Measurements from ENCODE around the gene MOGAT2.

Gene MOGAT2

DNA sequence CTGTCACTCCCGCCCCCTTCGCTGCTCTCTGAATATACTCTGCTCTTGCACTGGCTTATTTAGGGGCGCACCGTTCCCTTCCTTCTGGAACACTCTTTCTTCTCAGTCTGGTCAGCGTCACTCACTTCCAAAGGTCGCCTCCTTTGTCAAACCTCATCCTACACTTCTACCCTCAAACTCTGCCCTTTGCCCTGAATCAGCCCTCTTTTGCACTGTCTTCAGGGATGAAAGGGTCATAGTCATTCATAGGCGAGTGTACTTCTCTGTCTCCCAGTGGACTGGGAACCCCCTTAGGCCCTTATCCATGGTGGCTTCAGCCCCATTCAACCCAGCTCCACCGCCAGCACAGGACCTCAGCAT is 15.4 kb downstream of the MOGAT2 start:
- Histone ChIP-seq H3K4me2 (ENCODE audit: low read length) (no peak overlapping the region), H3K27ac (ENCODE audit: low read depth, low read length) (no peak overlapping the region), H2AK5ac (ENCODE audit: low read length) (no peak overlapping the region), H2BK120ac (ENCODE audit: low read depth, low read length) (no peak overlapping the region), H2BK15ac (replicated peaks; ENCODE audit: low read depth) (no peak overlapping the region), H3K18ac (ENCODE audit: low read length) (no peak overlapping the region), H3K9ac (ENCODE audit: low read length) (no peak overlapping the region), H3K23ac (ENCODE audit: low read length) (no peak overlapping the region), H4K5ac (ENCODE audit: low read length) (no peak overlapping the region), H4K8ac (ENCODE audit: low read depth, low read length) (no peak overlapping the region), H3K79me1 (ENCODE audit: low read length) (no peaks in the 10 kb centered on the region), H3K4me3 (ENCODE audit: low read length) (no peak overlapping the region), H3K79me2 (ENCODE audit: control insufficient read depth, insufficient read depth, low read length) (no peaks in the 10 kb centered on the region), H2BK5ac (ENCODE audit: low read length) (no peak overlapping the region), H3K56ac (ENCODE audit: low read length) (no peak overlapping the region), H3K4ac (ENCODE audit: low read depth, low read length) (no peak overlapping the region), H3K27me3 (ENCODE audit: insufficient read depth, low read length, poor library complexity) (no peaks in the 10 kb centered on the region), H3K4me1 (ENCODE audit: control insufficient read depth, low read depth, low read length) (no peaks in the 10 kb centered on the region), H3K36me3 (ENCODE audit: control insufficient read depth, insufficient read depth, low read length) (no peaks in the 10 kb centered on the region)
- WGBS (ENCODE audit: extremely low coverage, insufficient coverage, low lambda C conversion rate) = no CpG with 5 or more reads among the region's 8 CpGs
- DNase-seq = no peak

DNA sequence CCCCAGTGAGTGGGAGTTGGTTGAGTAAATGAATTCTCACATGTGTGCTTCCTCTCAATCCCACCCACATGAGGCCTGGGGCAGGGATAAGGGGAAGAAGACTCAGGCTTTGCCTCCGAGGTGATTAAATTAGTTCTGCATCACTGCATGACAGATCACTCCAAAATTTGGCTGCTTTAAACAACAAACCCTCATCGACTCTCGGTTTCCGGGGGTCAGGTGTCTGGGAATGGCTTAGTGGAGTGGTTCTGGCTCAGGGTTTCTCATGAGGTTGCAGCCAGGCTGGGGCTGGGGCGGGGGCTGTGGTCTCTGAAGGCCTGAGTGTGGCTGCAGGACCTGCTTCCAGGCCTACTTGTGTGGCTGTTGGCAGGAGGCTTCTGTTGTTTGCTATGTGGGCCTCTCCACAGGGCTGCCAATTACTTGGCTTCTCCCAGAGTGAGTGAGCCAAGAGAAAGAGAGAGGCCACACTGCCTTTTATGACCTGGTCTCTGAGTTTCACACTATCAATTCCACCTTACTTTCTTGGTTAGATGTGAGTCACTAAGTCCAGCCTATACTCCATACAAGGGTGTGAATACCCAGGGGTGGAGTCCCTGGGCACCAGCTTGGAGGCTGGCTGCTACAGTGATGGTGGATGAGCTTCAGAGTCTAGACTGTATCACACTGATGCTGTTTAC is 15.9 kb downstream of the MOGAT2 start:
- H4K8ac ChIP-seq (ENCODE audit: low read depth, low read length) = no peak overlapping the region
- H3K9ac ChIP-seq (ENCODE audit: low read length) = no peak overlapping the region
- no peaks in the 10 kb centered on the region for H3K79me1 ChIP-seq (ENCODE audit: low read length)
- no peak overlapping the region for H2BK5ac ChIP-seq (ENCODE audit: low read length)
- no peak overlapping the region for H3K23ac ChIP-seq (ENCODE audit: low read length)
- no peaks in the 10 kb centered on the region for H3K79me2 ChIP-seq (ENCODE audit: control insufficient read depth, insufficient read depth, low read length)
- H2BK15ac ChIP-seq (replicated peaks; ENCODE audit: low read depth) = no peak overlapping the region
- H3K4ac ChIP-seq (ENCODE audit: low read depth, low read length) = no peak overlapping the region
- DNase-seq = no peak
- no peak overlapping the region for H4K5ac ChIP-seq (ENCODE audit: low read length)
- no peak overlapping the region for H3K18ac ChIP-seq (ENCODE audit: low read length)
- no peak overlapping the region for H3K56ac ChIP-seq (ENCODE audit: low read length)
- no peaks in the 10 kb centered on the region for H3K36me3 ChIP-seq (ENCODE audit: control insufficient read depth, insufficient read depth, low read length)
- H3K4me3 ChIP-seq (ENCODE audit: low read length) = no peak overlapping the region
- H3K27ac ChIP-seq (ENCODE audit: low read depth, low read length) = no peak overlapping the region
- no peak overlapping the region for H2BK120ac ChIP-seq (ENCODE audit: low read depth, low read length)
- H3K4me1 ChIP-seq (ENCODE audit: control insufficient read depth, low read depth, low read length) = no peaks in the 10 kb centered on the region
- WGBS (ENCODE audit: extremely low coverage, insufficient coverage, low lambda C conversion rate) = no CpG with 5 or more reads among the region's 5 CpGs
- no peak overlapping the region for H3K4me2 ChIP-seq (ENCODE audit: low read length)
- no peak overlapping the region for H2AK5ac ChIP-seq (ENCODE audit: low read length)
- no peaks in the 10 kb centered on the region for H3K27me3 ChIP-seq (ENCODE audit: insufficient read depth, low read length, poor library complexity)

DNA sequence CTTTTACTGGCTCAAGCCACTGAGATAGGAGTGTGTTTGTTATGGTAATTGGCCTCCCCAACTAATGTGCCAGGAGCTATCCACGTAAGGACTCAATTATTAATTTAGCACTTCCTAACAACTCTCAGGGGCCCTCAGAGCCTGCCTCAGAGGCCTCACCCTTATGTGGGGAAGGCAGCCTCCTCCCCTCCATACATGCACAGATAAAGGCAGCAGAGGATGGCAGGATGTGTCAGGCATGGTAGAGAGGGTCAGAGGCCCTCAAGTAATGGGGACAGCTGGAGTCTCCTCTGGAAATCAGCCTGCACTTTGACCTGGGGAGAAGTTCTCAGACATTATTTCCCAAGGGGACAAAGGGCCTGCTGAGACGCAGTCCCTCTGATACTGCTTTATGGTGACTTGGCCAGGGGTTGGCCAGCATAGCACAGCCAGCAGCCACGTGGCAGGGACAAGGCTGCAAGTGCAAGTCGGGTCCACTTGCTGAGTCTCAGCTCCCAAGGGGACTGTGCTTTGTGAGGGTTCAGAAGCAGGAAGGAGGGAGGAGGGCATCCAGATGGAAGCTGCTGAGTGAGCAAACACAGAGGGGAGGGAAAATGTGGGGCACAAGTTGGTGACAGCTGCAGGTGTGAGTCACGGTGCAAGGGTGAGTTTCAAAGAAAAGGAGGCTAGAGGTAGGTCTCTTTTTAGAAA is 17.0 kb downstream of the MOGAT2 start:
- H3K4me1 ChIP-seq (ENCODE audit: control insufficient read depth, low read depth, low read length) = no peaks in the 10 kb centered on the region
- H3K18ac ChIP-seq (ENCODE audit: low read length) = no peak overlapping the region
- H3K56ac ChIP-seq (ENCODE audit: low read length) = no peak overlapping the region
- no peak overlapping the region for H3K9ac ChIP-seq (ENCODE audit: low read length)
- H3K4me2 ChIP-seq (ENCODE audit: low read length) = no peak overlapping the region
- H3K4ac ChIP-seq (ENCODE audit: low read depth, low read length) = no peak overlapping the region
- no peak overlapping the region for H3K27ac ChIP-seq (ENCODE audit: low read depth, low read length)
- H2AK5ac ChIP-seq (ENCODE audit: low read length) = no peak overlapping the region
- no peak overlapping the region for H2BK15ac ChIP-seq (replicated peaks; ENCODE audit: low read depth)
- H4K5ac ChIP-seq (ENCODE audit: low read length) = no peak overlapping the region
- no peak overlapping the region for H3K4me3 ChIP-seq (ENCODE audit: low read length)
- no peak overlapping the region for H4K8ac ChIP-seq (ENCODE audit: low read depth, low read length)
- H3K23ac ChIP-seq (ENCODE audit: low read length) = no peak overlapping the region
- no peaks in the 10 kb centered on the region for H3K79me2 ChIP-seq (ENCODE audit: control insufficient read depth, insufficient read depth, low read length)
- H3K27me3 ChIP-seq (ENCODE audit: insufficient read depth, low read length, poor library complexity) = no peaks in the 10 kb centered on the region
- H2BK5ac ChIP-seq (ENCODE audit: low read length) = no peak overlapping the region
- H2BK120ac ChIP-seq (ENCODE audit: low read depth, low read length) = no peak overlapping the region
- no peaks in the 10 kb centered on the region for H3K79me1 ChIP-seq (ENCODE audit: low read length)
- no peak for DNase-seq
- H3K36me3 ChIP-seq (ENCODE audit: control insufficient read depth, insufficient read depth, low read length) = no peaks in the 10 kb centered on the region
- no CpG with 5 or more reads among the region's 5 CpGs for WGBS (ENCODE audit: extremely low coverage, insufficient coverage, low lambda C conversion rate)

- Histone ChIP-seq H3K4me1 (ENCODE audit: control insufficient read depth, low read depth, low read length) (no peaks in the 10 kb centered on the region), H3K4me3 (ENCODE audit: low read length) (no peak overlapping the region), H3K27ac (ENCODE audit: low read depth, low read length) (no peak overlapping the region), H3K36me3 (ENCODE audit: control insufficient read depth, insufficient read depth, low read length) (no peaks in the 10 kb centered on the region), H2AK5ac (ENCODE audit: low read length) (no peak overlapping the region), H4K5ac (ENCODE audit: low read length) (no peak overlapping the region), H3K23ac (ENCODE audit: low read length) (no peak overlapping the region), H3K56ac (ENCODE audit: low read length) (no peak overlapping the region), H4K8ac (ENCODE audit: low read depth, low read length) (no peak overlapping the region), H3K79me2 (ENCODE audit: control insufficient read depth, insufficient read depth, low read length) (no peaks in the 10 kb centered on the region), H3K9ac (ENCODE audit: low read length) (no peak overlapping the region), H3K4me2 (ENCODE audit: low read length) (no peak overlapping the region), H2BK15ac (replicated peaks; ENCODE audit: low read depth) (no peak overlapping the region), H3K27me3 (ENCODE audit: insufficient read depth, low read length, poor library complexity) (no peaks in the 10 kb centered on the region), H3K4ac (ENCODE audit: low read depth, low read length) (no peak overlapping the region), H2BK120ac (ENCODE audit: low read depth, low read length) (no peak overlapping the region), H2BK5ac (ENCODE audit: low read length) (no peak overlapping the region), H3K18ac (ENCODE audit: low read length) (no peak overlapping the region), H3K79me1 (ENCODE audit: low read length) (no peaks in the 10 kb centered on the region)
- no peak for DNase-seq
- WGBS (ENCODE audit: extremely low coverage, insufficient coverage, low lambda C conversion rate) = no CpG with 5 or more reads among the region's 4 CpGs
Measured at GRCh38 chr11:75735181-75735845, 17.7 kb downstream of the MOGAT2 start.

DNA sequence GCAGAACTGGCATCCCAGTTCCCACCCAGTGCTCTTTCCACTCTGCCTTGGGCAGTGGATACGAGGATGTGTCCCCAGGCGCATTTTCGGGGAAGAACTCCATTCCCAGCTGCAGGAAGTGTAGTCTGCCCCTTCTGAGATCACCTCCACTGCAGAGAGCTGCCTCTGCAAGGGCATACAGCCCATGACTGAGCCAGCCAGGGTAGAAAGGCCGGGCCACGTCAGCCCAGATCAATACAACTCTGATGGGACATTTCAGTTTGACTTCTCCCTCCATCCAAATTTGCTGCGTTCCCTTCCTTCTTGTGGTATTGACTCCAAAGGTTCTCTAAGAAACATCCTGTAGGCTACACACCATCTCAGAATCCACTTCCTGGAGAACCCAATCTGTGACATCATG is 19.7 kb downstream of the MOGAT2 start:
- no peak for DNase-seq
- Histone ChIP-seq H3K79me1 (ENCODE audit: low read length) (no peaks in the 10 kb centered on the region), H3K79me2 (ENCODE audit: control insufficient read depth, insufficient read depth, low read length) (no peaks in the 10 kb centered on the region), H3K36me3 (ENCODE audit: control insufficient read depth, insufficient read depth, low read length) (no peaks in the 10 kb centered on the region), H2BK15ac (replicated peaks; ENCODE audit: low read depth) (no peak overlapping the region), H4K5ac (ENCODE audit: low read length) (no peak overlapping the region), H2BK120ac (ENCODE audit: low read depth, low read length) (no peak overlapping the region), H2AK5ac (ENCODE audit: low read length) (no peak overlapping the region), H3K56ac (ENCODE audit: low read length) (no peak overlapping the region), H3K4ac (ENCODE audit: low read depth, low read length) (no peak overlapping the region), H2BK5ac (ENCODE audit: low read length) (no peak overlapping the region), H3K23ac (ENCODE audit: low read length) (no peak overlapping the region), H3K27ac (ENCODE audit: low read depth, low read length) (no peak overlapping the region), H3K18ac (ENCODE audit: low read length) (no peak overlapping the region), H3K9ac (ENCODE audit: low read length) (no peak overlapping the region), H3K4me2 (ENCODE audit: low read length) (no peak overlapping the region), H4K8ac (ENCODE audit: low read depth, low read length) (no peak overlapping the region), H3K27me3 (ENCODE audit: insufficient read depth, low read length, poor library complexity) (no peaks in the 10 kb centered on the region), H3K4me3 (ENCODE audit: low read length) (no peak overlapping the region), H3K4me1 (ENCODE audit: control insufficient read depth, low read depth, low read length) (no peaks in the 10 kb centered on the region)
- WGBS (ENCODE audit: extremely low coverage, insufficient coverage, low lambda C conversion rate) = no CpG with 5 or more reads among the region's 6 CpGs

Data from mesendoderm (in vitro differentiated cells).